ENCODE data around the gene ADGRG6.

ADGRG6 gene

DNA sequence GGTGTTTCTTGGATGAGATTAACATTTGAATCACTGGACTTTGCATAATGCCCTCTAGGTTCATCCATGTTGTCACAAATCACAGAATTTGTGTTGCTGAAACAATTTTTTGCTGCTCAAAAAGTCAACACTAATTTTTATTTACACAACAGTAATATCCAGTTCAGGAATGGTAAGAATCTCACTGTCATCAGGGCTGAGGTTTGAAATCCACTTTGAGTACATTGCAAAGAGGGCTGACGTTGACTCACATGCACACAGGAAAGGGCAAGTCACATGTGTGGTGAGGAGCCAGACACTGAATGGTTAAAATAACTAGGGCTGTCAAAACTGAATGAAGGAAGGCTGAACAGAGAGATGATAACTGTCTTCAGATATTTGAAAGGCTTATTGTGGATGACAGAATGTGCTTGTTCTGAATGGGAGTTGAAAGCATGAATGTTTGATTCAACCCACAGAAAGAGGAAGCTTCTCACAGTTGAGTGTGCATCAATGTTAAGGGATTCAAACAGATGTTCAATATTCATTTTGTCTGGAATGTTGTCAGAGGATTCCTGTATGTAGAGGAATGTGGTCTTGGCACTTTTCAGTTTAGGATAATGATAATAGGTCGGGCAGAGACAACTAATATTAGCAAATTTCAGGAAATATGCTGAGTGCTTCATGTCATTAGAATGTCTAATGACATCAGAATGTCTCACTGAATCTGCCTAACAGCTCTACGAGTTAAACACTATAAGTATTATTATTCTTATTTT, 3.6 kb upstream of the ADGRG6 start:
- Mint-ChIP-seq H3K27ac (no peak overlapping the region), H3K4me3 (no peak overlapping the region), H3K9me3 (peaks cover 0 to 2% of the 10 kb centered on the region in 2 donors), H3K36me3 (no peaks in the 10 kb centered on the region), H3K27me3 (peaks cover 21 to 25% of the 10 kb centered on the region in 2 donors), H3K4me1 (peaks cover 17 to 29% of the 10 kb centered on the region in 2 donors)
- no peak for DNase-seq
- no peak for ATAC-seq (replicated peaks)

DNA sequence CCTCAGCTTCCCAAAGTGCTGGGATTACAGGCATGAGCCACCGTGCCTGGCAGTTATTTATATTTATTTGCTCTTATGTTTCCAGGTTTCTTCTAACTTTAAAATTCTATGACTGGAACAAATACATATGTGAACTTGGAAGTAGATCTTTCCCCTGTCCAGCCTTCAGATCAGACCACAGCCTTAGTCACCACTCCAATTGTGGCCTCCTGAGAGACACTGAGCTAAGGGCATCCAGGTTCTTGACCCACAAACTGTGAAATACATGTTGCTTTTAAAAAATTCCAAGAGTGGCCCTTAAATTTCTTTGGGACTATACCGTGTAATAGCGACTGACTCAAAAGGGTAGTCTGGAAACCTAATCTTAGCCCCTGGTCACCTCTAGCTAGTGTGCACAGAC, 1.5 kb upstream of the ADGRG6 start:
- no peak overlapping the region for H3K4me3 Mint-ChIP-seq
- peaks cover 24 to 28% of the 10 kb centered on the region in 2 donors for H3K27me3 Mint-ChIP-seq
- ATAC-seq (replicated peaks) (no peak), DNase-seq (no peak)
- no peaks in the 10 kb centered on the region for H3K9me3 Mint-ChIP-seq
- H3K4me1 Mint-ChIP-seq: peaks cover 11 to 19% of the 10 kb centered on the region in 2 donors
- H3K36me3 Mint-ChIP-seq: no peaks in the 10 kb centered on the region
- no peak overlapping the region for H3K27ac Mint-ChIP-seq

GRCh38 chr6:142300758-142301650, 803 bp upstream of the ADGRG6 start:
- ATAC-seq (replicated peaks) (peak; percentile 15 to 34), DNase-seq (no peak)
- H3K4me1 Mint-ChIP-seq: peaks cover 11 to 19% of the 10 kb centered on the region in 2 donors
- H3K9me3 Mint-ChIP-seq: no peaks in the 10 kb centered on the region
- no peaks in the 10 kb centered on the region for H3K36me3 Mint-ChIP-seq
- H3K27ac Mint-ChIP-seq: no peak overlapping the region
- H3K4me3 Mint-ChIP-seq: peak overlapping the region; percentile 88 to 92
- H3K27me3 Mint-ChIP-seq: peaks cover 24 to 28% of the 10 kb centered on the region in 2 donors

GRCh38 chr6:142302421-142303175, 791 bp downstream of the ADGRG6 start:
- DNase-seq: no peak
- Mint-ChIP-seq H3K4me1 (peaks cover 11 to 19% of the 10 kb centered on the region in 2 donors), H3K27me3 (peaks cover 24 to 35% of the 10 kb centered on the region in 2 donors), H3K9me3 (no peaks in the 10 kb centered on the region), H3K27ac (no peak overlapping the region), H3K36me3 (no peaks in the 10 kb centered on the region), H3K4me3 (peak overlapping the region; percentile 88 to 92)
- peak in 1 of 2 donors; percentile 10 for ATAC-seq (replicated peaks)

DNA sequence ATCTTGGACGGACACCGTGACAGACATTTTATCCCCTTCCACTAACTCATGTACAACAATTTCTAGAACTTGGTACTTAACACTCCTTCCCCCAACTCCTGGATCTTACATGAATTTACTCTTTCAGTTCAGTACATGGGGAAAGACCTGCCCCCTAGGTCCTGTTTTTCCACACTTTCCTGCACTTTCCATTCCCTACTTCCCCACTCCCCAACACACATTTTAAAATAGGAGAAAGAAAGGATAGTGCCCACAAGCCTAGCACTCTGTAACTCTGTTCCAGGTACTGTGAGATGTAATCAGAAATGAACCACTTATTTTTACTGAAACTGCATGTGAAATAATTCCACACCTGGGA, 1.3 kb downstream of the ADGRG6 start:
- no peak for DNase-seq
- no peak for ATAC-seq (replicated peaks)
- H3K4me1 Mint-ChIP-seq: peaks cover 9 to 17% of the 10 kb centered on the region in 2 donors
- H3K36me3 Mint-ChIP-seq: no peaks in the 10 kb centered on the region
- H3K27me3 Mint-ChIP-seq: peaks cover 24 to 35% of the 10 kb centered on the region in 2 donors
- no peak overlapping the region for H3K4me3 Mint-ChIP-seq
- no peak overlapping the region for H3K27ac Mint-ChIP-seq
- H3K9me3 Mint-ChIP-seq: no peaks in the 10 kb centered on the region

DNA sequence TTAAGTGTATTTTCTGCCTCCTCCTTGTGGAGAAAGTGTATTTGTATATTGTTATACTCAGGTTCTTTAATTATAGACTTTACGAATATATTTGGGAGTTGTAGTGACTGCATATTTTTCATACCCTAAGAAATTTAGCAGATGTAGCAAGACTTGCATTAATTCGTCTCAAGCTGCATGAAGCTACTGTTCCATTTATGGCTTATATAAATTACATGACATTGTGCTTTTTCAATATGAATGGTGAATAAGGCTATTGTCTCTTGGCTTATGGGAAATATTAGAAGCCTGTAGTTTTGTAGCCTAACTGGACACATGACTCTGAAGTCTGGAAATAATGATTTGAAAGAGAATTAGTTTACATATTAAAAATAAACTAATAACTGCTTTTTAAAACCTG, 2.4 kb downstream of the ADGRG6 start:
- Mint-ChIP-seq H3K36me3 (no peaks in the 10 kb centered on the region), H3K27ac (no peak overlapping the region), H3K9me3 (no peaks in the 10 kb centered on the region), H3K4me1 (peaks cover 7 to 15% of the 10 kb centered on the region in 2 donors), H3K4me3 (no peak overlapping the region), H3K27me3 (peaks cover 24 to 35% of the 10 kb centered on the region in 2 donors)
- ATAC-seq (replicated peaks) (no peak), DNase-seq (no peak)

DNA sequence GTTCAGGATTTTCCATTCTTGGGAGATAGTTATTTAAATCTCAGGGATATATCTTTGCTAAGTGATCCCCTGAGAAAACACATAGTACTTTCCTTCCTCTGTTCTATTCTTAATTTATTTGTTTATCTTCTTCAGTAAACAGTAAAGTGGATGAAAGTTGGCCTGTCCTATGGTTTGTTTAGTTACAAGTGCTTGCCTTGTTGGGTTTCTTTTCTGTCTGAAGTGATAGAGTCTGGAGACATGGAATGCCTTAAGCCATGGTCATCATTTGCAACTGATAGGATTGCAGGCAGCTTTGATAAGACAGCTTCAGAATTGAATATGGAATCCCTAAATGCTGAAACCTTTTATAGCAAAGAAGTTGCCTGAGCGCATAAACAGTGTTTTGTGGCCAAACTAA, 4.9 kb downstream of the ADGRG6 start:
- H3K27me3 Mint-ChIP-seq: peaks cover 16 to 24% of the 10 kb centered on the region in 2 donors

DNA sequence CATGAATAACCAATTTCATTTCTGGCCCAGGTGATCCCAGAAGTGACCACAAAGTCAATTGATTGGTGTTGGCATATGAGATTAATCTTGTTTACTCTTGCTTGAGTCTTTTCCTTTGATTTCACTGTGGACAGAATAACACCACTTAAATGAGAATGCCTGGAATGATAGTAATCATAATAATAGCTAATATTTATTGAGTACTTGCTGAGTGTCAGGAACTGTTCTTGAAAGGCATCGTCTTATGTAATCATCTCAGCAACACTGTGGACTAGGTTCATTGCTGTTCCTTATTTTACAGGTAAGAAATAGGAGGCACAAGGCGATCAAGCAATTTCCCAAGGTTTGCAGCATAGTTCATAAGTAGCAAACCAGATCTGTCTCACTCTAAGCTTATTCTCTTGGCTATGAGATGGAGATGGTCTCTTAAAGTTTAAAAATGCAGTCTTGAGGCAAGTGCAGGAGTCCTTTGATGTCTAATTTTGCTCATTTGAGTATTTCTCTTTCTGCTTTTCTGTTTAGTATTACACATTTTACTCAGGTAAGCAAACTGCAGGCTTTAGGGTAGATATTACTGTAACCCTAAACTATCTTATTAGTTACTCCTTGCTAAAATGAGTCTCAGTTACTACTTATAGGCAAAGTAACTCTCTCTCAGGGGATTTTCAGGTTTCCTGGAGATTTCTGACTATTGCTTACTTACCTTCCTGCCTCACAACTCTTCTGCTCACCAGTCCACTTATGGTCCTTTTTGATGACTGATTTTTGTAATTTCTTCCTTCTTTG, 6.3 kb downstream of the ADGRG6 start:
- Mint-ChIP-seq H3K27me3 (peaks cover 3 to 10% of the 10 kb centered on the region in 2 donors), H3K36me3 (no peaks in the 10 kb centered on the region), H3K27ac (no peak overlapping the region), H3K9me3 (no peaks in the 10 kb centered on the region), H3K4me3 (no peak overlapping the region), H3K4me1 (no peaks in the 10 kb centered on the region)
- DNase-seq (no peak), ATAC-seq (replicated peaks) (no peak)

More for the DNA sequence above, 4.9 kb downstream of the ADGRG6 start:
- H3K27ac Mint-ChIP-seq: no peak overlapping the region
- peaks cover 3 to 5% of the 10 kb centered on the region in 2 donors for H3K4me1 Mint-ChIP-seq
- H3K9me3 Mint-ChIP-seq: no peaks in the 10 kb centered on the region
- no peaks in the 10 kb centered on the region for H3K36me3 Mint-ChIP-seq
- DNase-seq (no peak), ATAC-seq (replicated peaks) (no peak)
- no peak overlapping the region for H3K4me3 Mint-ChIP-seq

GRCh38 chr6:142309426-142309825, 7.6 kb downstream of the ADGRG6 start:
- Mint-ChIP-seq H3K36me3 (no peaks in the 10 kb centered on the region), H3K27me3 (peaks cover 0 to 7% of the 10 kb centered on the region in 2 donors), H3K4me3 (no peak overlapping the region), H3K4me1 (no peaks in the 10 kb centered on the region), H3K27ac (peak overlapping the region; percentile 10), H3K9me3 (no peaks in the 10 kb centered on the region)
- DNase-seq (no peak), ATAC-seq (replicated peaks) (no peak)

- Mint-ChIP-seq H3K36me3 (no peaks in the 10 kb centered on the region), H3K4me1 (no peaks in the 10 kb centered on the region), H3K9me3 (no peaks in the 10 kb centered on the region), H3K27me3 (no peaks in the 10 kb centered on the region), H3K4me3 (no peak overlapping the region), H3K27ac (no peak overlapping the region)
- ATAC-seq (replicated peaks) (no peak), DNase-seq (no peak)
Measured at GRCh38 chr6:142313284-142313683, 11.5 kb downstream of the ADGRG6 start.

DNA sequence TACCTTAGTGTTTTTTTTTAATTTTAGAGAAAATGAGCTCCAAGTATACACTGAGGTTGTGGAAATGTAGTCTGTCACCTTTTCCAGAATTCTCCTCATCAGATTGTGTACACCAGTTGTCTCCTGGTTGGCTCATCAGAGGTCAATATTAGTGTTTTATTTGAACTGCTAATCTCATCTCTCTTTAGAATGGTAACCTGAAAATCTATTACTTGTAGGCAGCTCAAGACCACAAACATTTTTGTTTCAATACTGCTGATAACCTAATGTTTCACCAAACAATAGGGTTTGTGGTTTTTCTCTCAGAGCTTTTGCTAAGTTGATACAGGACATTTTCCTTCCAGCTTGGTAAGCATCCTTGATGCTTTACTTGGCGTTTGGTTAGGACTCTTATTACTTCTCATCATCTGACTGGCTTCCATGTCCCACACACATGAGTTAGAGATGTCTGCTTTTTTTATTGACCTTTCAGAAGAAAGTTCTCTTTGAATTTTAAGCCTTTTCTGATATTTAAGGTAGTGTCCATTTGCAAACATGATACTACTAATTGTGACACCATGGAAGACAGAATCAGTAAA, 15.1 kb downstream of the ADGRG6 start:
- H3K27ac Mint-ChIP-seq: no peak overlapping the region
- no peak for DNase-seq
- no peaks in the 10 kb centered on the region for H3K27me3 Mint-ChIP-seq
- no peaks in the 10 kb centered on the region for H3K9me3 Mint-ChIP-seq
- H3K4me3 Mint-ChIP-seq: no peak overlapping the region
- no peaks in the 10 kb centered on the region for H3K4me1 Mint-ChIP-seq
- ATAC-seq (replicated peaks): no peak
- H3K36me3 Mint-ChIP-seq: no peaks in the 10 kb centered on the region

- no peak overlapping the region for H3K4me3 Mint-ChIP-seq
- ATAC-seq (replicated peaks): no peak
Measured at GRCh38 chr6:142318714-142319113, 16.9 kb downstream of the ADGRG6 start.

DNA sequence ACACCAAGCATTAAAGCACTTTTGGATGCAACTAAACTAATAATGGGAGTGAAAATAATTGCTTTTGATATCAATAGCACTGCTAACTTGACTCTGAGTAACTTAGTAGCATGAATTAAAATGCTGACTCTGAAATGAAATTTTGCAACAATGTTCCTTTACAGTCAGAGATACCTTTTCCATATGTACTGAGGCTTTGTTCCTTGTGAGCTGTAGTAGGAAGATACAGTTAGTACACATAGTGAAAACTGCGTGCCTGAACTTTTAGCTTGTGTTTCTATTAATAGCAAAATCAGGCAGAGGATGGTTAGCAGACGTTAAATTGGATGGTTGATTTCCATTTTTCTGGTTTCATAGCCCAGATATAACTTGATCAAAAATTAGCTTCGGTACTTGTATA, 18.6 kb downstream of the ADGRG6 start:
- H3K4me3 Mint-ChIP-seq: no peak overlapping the region
- H3K4me1 Mint-ChIP-seq: no peaks in the 10 kb centered on the region
- no peaks in the 10 kb centered on the region for H3K36me3 Mint-ChIP-seq
- H3K27me3 Mint-ChIP-seq: no peaks in the 10 kb centered on the region
- ATAC-seq (replicated peaks) (no peak), DNase-seq (no peak)
- no peak overlapping the region for H3K27ac Mint-ChIP-seq
- no peaks in the 10 kb centered on the region for H3K9me3 Mint-ChIP-seq

More at GRCh38 chr6:142318714-142319113, 16.9 kb downstream of the ADGRG6 start:
- Mint-ChIP-seq H3K27me3 (no peaks in the 10 kb centered on the region), H3K36me3 (no peaks in the 10 kb centered on the region), H3K27ac (no peak overlapping the region), H3K4me1 (no peaks in the 10 kb centered on the region), H3K9me3 (no peaks in the 10 kb centered on the region)
- DNase-seq: no peak
